Activated CD4-positive, alpha-beta T cell treated with anti-CD3 and anti-CD28 coated beads, Interleukin-2, amount 50 U/mL, for 24 hours (primary cell): ENCODE results near the gene DPY30.
"Not testable (repeated sequence)": the region's sequence is repeated elsewhere in the genome, so short reads cannot be mapped to it uniquely, and the experiment has no call there.

Source experiments
- DNase-seq, 2 donors: peaks; one replicate each; pipeline ENCODE4 v3.0.0-alpha.2; 2020; ENCODE audit warnings: low read depth in 1 of 2, low spot score in 1 of 2

Gene DPY30

DNA sequence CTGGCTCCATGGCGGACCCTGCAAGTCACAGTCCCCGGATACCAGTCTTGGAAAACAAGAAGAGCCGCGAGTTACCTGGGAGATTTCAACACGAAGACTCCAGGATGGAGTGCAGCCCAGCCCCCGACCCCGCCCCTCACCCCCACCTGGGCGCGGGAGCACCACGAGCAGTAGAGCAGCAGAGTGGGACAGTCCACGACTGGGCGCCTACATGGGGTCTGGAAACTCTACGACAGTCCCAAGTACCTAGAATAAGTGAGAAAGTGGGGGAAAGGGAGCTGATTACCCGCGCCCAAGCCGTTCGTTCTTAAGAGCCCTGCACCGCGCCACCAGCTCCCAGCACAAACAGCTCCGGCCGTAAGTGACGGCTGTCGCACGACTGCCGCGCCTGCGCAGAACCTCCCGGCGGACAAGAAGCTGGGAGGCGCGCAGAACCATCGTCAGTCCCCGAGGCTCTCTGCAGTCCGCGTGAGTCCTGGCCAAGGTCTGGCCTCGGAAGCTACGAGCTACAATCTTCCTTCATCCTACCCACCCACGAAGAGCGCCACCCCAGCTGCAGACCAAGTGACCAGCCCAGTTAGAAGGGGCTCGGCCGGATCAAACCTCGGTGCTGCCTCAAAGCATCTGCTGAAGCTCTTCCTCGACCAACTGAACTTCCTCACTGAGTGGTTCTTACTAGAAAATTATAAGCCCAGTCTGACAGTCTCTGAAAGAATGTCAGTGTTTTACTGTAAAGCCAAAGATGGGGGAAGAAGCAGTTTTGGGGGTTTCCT, at the start of gene DPY30:
TSS of gene DPY30 (minus strand) at position 359 of the 773 bp plus-strand sequence. CDS start at position 10, 349 bp downstream.
- peak; percentile 78 to 80 for DNase-seq

DNA sequence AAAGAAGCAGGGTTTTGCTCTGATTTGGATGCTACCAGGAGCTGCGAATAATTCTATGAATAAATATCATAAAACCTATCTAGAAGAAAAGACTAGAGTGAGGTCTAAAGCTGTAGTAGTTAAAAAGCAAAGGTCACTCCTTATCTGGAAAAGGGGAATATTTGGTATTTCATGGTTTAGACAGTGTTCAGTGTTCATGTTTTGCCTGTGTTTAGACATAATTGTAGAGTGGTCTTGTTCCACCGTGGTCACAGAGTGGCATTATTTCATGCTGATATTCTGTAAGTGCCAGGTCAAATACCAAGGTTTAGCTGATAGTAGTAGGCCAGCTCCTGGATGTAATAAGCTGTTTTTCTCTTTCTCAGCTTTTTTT, 34.5 kb upstream of the DPY30 start:
- DNase-seq = no peak

DNA sequence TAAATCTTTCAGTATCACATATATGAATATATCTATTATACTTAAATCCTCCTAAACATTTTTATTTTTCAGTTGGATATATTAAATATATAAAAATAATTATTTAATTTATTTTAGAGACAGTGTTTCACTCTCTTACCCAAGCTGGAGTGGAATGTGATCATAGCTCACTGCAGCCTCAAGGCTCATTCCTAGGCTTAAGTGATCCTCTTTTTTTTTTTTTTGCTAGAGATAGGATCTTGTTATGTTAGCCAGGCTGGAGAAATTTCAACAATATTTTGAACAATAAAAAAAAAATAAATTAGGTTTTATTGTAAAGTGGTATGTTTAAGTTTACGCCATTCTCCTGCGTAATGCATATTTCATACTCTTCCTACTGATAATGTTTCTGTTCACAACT, 27.9 kb upstream of the DPY30 start:
- no peak for DNase-seq

DNA sequence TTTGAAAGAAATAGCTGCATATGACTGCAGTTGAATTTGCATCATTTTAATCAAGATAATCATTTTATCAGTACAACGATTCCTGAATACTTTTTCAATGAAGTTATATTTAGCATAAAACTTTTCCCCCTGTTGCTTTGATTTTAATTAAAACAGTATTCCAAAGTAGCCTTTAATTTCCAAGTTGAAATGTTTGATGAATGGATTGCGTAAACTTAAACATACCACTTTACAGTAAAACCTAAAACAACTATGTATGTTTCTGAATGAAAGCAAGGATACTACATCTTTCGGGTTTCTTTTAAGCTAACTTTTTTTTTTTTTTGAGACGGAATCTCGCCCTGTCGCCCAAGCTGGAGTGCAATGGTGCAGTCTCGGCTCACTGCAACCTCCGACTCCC, 25.1 kb upstream of the DPY30 start:
- DNase-seq = no peak

DNA sequence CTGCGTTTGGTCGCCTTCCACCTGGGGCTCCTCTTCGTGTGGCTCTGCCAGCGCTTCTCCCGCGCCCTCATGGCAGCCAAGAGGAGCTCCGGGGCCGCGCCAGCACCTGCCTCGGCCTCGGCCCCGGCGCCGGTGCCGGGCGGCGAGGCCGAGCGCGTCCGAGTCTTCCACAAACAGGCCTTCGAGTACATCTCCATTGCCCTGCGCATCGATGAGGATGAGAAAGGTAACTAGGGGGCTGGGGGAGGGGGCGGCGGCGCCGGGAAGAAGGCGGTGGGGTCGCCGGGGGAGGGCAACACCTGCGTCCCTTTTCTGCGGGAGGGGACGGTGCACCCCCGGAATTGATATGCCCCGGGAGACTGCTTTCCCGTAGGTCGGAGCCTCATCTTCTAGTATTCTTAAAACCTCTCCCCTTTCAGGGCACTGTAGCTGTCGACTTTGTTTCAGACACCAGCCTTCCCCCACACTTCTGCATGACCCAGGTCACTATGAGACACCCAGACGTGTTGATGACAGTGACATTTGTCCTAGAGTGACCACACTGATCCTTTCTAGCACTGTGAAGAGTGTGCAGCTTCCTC, 24.5 kb upstream of the DPY30 start:
- peak in 1 of 2 donors; percentile 4 for DNase-seq

DNA sequence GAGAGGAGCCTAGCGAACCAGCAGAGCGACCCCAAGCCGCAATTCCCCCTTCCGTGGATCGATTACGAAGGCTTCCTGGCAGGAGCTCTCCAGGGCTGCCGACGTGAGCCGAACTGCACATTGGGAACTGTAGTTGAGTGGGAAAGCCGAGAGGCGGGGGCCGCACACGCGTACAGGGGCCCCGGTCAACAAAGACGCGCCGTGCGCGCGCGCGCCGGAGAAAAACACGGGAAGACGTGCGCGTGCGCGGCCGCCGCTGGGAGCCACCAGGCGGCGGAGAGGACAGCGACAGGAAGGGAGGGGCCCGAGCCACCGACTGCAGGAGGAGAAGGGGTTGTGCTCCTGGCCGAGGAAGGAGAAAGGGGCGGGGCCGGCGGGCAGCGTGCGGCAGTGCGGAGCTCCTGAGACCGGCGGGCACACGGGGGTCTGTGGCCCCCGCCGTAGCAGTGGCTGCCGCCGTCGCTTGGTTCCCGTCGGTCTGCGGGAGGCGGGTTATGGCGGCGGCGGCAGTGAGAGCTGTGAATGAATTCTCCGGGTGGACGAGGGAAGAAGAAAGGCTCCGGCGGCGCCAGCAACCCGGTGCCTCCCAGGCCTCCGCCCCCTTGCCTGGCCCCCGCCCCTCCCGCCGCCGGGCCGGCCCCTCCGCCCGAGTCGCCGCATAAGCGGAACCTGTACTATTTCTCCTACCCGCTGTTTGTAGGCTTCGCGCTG, 23.9 kb upstream of the DPY30 start, which contains the start of gene SPAST:
TSS of gene SPAST (plus strand) at position 247 of the 711 bp plus-strand sequence. CDS start at position 523, 276 bp downstream.
- DNase-seq = peak; percentile 90 to 94

DNA sequence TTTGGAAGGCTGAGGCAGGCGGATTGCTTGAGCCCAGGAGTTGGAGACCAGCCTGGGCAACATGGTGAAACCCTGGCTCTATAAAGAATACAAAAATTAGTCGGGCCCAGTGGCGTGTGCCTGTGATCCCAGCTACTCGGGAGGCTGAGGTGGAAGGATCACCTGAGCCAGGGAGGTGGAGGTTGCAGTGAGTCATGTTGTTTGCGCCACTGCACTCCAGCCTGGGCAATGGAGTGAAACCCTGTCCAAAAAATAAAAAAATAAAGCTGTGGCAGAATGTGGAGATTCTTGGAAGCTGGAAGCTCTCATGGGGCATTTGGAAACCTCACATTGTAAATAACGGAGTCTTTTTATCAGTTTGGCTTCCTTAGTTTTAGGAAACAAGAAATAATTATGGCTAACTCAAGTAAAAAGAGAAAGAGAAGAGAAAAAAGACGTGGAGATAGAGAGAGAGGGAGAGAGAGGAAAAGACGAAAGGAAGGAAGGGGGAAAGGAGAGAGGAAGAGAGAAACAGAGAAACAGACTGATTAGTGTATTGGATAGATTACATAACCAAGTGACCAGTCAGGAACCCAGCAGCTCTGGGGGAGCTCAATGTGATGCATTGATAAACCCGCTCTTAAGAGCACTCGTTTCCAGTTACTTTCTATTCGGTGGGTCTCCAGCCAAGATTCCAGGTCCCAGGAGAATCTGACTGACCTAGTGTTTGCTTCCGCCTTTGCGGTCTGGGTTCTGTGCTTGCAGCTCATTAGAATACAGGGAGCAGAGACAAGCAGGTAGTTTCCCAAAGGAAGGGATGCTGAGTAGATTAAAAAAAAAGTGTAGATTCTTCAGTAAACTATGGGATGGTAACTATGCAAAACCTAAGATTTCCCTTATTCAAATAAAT, 22.6 kb upstream of the DPY30 start:
- no peak for DNase-seq

DNA sequence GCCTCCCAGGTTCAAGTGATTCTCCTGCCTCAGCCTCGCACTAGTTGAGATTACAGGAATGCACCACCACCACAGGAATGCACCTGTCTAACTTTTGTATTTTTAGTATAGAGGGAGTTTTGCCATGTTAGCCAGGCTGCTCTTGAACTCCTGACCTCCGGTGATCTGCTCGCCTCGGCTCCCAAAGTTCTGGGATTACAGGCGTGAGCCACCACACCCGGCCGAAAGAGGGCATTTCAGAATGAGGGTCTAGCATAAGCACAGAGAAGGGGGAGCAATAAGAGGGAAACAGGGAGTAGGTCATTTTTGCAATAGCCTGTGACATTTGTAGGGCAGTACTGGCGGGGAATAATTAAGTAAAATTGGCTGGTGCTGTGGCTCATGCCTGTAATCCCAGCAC, 21.8 kb upstream of the DPY30 start:
- DNase-seq = no peak

DNA sequence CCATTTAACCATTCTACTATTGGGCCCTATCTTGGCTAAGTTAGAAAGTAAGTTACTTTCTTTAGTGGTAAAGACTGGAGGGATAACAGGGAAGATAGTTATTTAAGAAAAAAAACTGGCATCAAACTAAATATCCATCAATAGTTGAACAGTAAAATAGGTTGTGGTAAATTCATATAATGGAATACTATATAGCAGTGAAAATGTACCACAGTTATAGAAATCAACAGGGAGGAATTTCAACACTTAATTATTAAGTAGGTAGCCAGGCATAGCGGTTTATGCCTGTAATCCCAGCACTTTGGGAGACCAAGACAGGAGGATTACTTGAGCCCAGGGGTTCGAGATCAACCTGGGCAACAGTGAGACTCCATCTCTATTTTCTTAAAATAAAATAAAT, 20.7 kb upstream of the DPY30 start:
- DNase-seq = no peak

DNA sequence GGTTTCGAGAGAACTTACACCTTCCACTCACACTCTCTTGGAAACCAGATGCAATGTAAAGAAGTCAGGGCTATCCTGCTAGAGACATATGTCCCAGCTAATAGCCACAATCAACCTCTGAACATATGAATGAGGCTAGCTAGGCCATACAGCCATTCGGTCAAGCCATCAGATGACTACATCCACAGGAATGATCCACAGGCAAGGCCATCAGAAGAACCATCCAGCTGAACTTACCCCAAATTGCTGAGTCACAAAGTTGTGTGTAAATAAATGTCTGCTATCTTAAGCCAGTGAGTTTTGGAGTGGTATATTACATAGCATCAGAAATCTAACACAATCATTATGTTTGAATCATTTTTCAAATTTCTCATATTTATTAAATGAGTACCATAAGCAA, 18.5 kb upstream of the DPY30 start:
- no peak for DNase-seq

DNA sequence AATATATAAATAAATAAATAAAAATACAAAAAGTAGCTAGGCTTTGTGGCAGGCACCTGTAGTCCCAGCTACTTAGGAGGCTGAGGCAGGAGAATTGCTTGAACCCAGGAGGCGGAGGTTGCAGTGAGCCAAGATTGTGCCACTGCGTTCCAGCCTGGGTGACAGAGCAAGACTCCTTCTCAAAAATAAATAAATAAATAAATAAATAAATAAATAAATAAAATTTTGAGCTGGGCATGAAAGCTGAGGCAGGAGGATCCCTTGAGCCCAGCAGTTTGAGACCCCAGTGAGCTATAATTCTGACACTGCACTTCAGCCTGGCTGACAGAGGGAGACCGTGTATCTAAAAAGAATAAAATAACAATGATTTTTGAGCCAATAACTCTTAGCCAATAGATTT, 15.0 kb upstream of the DPY30 start:
- not testable (repeated sequence) for DNase-seq

DNA sequence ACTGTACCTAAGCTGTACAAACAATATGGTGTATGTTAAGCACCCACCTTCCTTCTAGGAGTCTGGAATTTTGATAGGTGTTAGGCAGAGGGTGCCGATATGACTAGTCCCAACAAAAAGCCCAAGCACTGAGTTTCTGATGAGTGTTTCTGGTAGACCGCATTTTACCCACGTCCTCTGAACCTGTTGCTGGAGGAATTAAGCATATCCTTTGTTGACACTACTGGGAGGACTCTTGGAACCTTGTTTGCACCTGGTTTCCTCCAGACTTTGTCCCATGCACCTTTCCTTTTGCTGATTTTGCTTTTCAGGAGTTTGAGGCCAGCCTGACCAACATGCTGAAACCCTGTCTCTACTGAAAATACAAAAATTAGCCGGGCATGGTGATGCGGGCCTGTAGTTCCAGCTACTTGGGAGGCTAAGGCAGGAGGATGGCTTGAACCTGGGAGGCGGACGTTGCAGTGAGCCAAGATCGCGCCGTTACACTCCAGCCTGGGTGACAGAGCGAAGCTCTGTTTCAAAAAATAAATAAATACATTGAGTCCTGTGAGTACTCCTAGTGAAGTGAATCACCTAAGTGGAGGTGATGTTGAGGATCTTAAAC, 12.3 kb upstream of the DPY30 start:
- DNase-seq = no peak

DNA sequence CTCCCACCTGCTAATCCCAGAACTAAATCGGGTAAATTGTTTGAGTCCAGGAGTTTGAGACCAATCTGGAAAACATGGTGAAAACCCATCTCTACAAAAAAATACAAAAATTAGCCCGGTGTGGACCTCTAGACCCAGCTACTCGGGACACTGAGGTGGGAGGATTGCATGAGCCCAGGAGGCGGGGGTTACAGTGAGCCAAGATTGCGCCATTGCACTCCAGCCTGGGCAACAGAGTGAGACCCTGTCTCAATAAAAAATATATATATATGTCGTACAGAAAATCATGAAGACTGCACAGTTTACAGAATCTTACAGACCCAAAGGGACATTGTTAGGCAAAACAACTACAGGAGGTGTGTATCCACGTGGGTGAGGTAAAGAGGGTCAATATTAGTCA, 4.0 kb upstream of the DPY30 start:
- no peak for DNase-seq

DNA sequence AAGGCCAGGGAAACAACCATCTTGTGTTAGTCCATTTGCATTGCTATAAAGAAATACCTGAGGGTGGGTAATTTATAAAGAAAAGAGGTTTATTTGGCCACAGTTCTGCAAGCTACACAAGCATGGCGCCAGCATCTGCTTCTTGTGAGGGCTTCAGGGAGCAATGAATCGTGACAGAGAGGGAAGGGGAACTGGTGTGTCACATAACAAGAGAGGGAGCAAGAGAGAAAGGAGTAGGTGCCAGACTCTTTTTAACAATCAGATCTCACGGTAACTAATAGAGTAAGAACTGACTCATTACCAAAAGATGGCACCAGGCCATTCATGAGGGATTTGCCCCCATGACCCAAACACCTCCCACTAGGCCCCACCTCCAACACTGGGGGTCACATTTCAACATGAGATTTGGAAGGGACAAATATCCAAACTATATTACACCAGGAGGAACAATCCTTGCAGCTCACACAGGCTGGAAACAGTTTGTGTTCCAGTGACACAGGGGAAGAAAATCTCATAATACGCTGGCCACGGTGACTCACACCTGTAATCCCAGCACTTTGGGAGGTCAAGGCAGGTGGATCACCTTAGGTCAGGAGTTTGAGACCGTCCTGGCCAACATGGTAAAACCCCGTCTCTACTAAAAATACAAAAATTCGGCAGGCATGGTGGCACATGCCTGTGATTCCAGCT, 5.3 kb downstream of the DPY30 start:
- DNase-seq = not testable (repeated sequence)

DNA sequence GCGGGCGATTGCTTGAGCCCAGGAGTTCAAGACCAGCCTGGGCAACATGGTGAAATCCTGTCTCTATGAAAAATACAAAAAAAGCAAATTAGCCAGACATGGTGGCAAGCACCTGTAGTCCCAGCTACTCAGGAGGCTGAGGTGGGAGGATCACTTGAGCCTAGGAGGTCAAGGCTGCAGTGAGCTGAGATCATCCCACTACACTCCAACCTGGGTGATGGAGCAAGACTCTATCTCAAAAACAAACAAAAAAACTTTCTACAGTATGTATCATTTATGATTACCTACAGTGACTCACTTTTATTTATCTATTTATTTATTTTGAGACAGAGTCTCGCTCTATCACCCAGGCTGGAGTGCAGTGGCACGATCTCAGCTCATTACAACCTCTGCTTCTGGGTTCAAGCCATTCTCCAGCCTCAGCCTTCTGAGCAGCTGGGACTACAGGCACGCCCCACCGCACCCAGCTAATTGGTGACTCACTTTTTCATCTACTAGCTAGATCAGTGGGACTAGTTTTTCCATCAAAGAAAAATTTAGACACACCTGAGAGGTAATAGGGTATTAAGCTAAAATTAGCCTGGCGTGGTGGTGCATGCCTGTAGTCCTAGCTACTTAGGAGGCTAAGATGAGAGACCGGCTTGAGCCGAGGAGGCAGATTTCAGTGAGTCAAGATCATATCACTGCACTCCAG, 20.7 kb downstream of the DPY30 start:
- not testable (repeated sequence) for DNase-seq

DNA sequence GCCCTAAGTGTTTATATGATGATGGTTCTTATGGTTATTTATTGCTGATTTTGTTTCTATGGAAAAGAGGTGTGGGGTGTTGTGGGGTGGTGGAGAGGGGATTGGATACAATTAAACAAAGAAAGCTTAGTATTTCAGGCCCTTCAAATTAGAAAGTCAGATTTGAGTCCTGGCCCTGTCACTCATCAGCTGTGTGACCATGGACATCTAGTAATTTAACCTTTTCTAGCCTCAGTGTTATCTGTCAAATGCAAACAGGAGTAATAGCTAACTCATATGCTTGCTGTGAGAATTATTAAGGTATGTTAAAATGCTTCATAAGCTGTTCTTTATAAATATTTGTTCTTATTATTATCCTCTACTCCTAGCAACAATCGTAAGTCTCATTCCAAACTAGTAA, 26.7 kb downstream of the DPY30 start:
- DNase-seq = no peak

DNA sequence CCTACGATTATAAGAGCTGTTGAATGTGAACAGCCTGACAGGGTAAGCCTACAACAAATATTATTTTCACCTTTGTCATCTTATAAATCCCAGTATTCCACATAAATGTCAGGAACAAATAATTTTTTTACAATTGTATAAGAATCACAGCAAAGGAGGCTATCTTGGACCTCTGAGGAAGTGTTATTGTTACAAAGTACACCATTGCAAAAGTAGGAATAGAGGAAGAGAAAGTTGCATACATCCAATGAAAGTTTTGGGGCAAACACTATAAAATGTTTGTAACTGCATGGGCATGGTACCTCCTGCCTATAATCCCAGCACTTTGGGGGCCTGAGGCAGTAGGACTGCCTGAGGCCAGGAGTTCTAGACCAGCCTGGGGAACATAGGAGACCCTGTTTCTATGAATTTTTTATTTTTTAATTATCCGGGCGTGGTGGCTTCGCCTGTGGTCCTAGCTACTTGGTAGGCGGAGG, 28.1 kb downstream of the DPY30 start:
- no peak for DNase-seq

DNA sequence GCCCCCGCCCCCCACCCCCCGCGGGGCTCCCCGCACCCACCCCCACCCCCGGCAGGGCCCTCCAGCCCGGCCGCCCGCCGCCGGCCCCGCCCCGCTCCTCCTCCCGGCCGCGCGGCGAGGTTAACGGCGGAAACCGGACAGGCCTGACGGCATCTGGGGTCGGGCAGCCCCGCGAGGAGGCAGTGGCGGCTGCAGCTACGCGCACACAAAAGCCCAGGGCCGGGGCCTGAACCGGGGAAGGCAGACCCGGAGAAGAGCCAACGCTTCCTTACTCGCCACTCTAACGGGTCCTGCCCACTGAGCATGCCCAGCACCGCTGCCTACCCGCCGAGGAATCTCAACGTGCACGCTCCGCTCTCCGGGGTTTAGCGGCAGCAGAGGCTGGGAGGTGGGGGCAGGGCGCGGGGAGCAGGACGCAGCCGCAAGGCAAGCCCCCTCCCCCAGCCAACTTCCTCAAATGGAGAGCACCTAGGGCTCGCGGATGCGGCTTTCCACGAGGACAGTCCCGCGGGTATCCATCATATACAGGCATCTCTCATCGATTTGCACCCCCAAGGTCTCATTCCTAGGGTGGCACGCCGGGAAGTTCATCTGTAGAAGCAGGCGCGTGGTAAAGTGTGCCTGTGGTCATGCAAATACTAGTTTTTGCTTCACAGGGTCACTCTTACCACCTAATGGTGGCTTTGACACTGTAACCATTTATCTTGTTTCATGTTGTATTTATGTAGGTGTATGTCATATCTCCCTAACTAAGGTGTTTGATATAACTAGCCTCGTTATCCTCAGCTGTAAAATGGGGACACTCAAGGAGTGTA, 28.7 kb downstream of the DPY30 start, which contains the start of gene MEMO1:
TSS of gene MEMO1 (minus strand) at position 339 of the 815 bp plus-strand sequence. CDS start 761 bp downstream, outside the sequence.
- peak; percentile 83 to 91 for DNase-seq
